CD4-positive, alpha-beta T cell treated with Interleukin-15 for 4 hours (primary cell): ENCODE data around the gene TIMM10.

Experiments used
- DNase-seq: peaks from one replicate; pipeline ENCODE4 v3.0.0-alpha.2; 2020; ENCODE audit warnings: low spot score

The TIMM10 gene

GRCh38 chr11:57482782-57483561, 47.6 kb downstream of the TIMM10 start:
- peak; percentile 40 for DNase-seq

- no peak for DNase-seq
Measured at GRCh38 chr11:57481915-57482781, 48.4 kb downstream of the TIMM10 start.

DNA sequence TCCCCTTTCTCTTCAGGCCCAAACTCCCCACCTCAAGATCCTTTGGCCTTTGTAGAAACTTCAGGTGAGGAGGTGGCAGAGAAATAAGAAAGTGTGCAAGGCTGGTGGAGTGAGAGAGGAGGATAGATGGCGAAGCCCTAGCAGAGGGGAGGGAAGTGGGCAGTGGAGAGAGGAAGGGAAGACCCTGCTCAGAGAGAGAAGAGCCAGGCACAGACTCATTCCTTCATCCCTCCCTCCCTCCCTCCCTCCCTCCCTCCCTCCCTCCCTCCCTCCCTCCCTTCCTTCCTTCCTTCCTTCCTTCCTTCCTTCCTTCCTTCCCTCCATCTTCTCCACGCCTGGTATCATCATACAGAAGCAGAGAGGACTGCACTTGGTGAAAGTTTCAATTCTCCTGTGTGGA, 49.2 kb downstream of the TIMM10 start:
- no peak for DNase-seq

DNA sequence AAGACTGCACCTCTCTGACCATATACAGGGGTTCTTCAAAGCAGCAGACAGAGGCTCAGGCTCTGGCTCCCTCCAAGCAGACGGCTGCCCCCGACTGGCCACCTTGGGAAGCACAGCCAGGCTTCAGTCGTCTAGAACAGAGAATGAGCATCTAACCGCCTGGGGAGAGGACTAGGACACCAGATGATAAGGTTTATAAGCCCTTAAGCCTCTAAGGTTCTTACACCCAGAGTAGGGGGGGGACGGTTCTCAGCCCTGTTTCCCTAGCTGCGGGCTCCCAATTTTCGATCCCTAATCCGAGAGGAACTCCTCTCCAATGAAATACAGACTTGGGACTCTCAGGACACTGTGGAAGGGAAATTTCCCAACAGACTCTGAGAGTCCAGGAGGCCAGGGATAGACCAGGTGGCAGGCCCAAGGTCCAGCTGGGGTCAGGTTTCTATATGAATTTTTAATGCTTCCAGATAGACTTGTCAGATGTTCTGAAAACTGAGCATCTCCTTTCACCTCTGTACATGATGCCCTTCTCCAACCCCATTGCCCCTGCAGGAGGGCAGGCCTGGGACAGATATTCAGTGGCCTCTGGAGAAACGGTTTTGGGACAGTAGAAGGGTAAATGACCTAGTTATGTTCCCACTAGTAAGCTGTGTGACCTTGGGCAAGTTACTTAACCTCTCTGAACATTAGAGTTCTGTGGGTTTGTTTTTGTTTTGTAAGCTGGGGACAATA, 50.0 kb downstream of the TIMM10 start:
- peak; percentile 65 for DNase-seq

DNA sequence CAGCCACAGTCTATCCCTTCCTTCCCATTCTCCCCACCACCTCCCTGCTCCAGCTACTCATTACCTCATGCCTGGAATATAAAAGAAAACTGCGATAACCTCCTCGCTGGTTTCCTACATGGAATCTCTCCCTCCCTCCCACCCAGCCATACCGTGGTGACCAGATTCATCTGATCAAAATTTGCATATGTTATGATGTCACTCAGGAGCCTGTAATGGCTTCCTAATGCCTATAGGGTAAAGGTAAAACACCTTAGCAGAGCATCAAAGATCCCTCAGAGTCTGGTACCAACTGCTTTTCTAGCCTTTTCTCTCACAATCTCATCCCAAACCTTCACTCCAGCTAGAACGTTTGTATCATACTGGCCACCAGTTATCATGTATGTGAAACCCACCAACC, 50.6 kb downstream of the TIMM10 start:
- no peak for DNase-seq

- no peak for DNase-seq
Measured at GRCh38 chr11:57479021-57479663, 51.4 kb downstream of the TIMM10 start.
